ENCODE results near the gene LDB2.

The LDB2 gene

GRCh38 chr4:16521156-16521915 is 377.1 kb downstream of the LDB2 start:
- no peak for DNase-seq

- DNase-seq: no peak
Observed at GRCh38 chr4:16516796-16517439, 381.5 kb downstream of the LDB2 start.

GRCh38 chr4:16513876-16514275 is 384.6 kb downstream of the LDB2 start:
- no peak for DNase-seq

GRCh38 chr4:16508968-16509367 is 389.5 kb downstream of the LDB2 start:
- no peak for DNase-seq

GRCh38 chr4:16505726-16506125 is 392.7 kb downstream of the LDB2 start:
- DNase-seq: no peak

- DNase-seq: no peak
Observed at GRCh38 chr4:16505267-16505666, 393.2 kb downstream of the LDB2 start.

- DNase-seq: no peak
Observed at GRCh38 chr4:16503421-16504100, 394.9 kb downstream of the LDB2 start.

GRCh38 chr4:16498978-16499377 is 399.5 kb downstream of the LDB2 start:
- DNase-seq: no peak

GRCh38 chr4:16496501-16496900 is 401.9 kb downstream of the LDB2 start:
- no peak for DNase-seq

- DNase-seq: no peak
Observed at GRCh38 chr4:16492872-16493271, 405.6 kb downstream of the LDB2 start.

- no peak for DNase-seq
Observed at GRCh38 chr4:16489226-16489625, 409.2 kb downstream of the LDB2 start.

- DNase-seq: no peak
Observed at GRCh38 chr4:16488084-16488483, 410.4 kb downstream of the LDB2 start.

GRCh38 chr4:16484711-16485110 is 413.7 kb downstream of the LDB2 start:
- no peak for DNase-seq

GRCh38 chr4:16483540-16483939 is 414.9 kb downstream of the LDB2 start:
- no peak for DNase-seq

- no peak for DNase-seq
Observed at GRCh38 chr4:16480011-16480410, 418.4 kb downstream of the LDB2 start.

- DNase-seq: no peak
Observed at GRCh38 chr4:16472537-16472936, 425.9 kb downstream of the LDB2 start.

GRCh38 chr4:16467061-16467460 is 431.4 kb downstream of the LDB2 start:
- no peak for DNase-seq

- DNase-seq: no peak
Observed at GRCh38 chr4:16466581-16466980, 431.9 kb downstream of the LDB2 start.

- DNase-seq: no peak
Observed at GRCh38 chr4:16464651-16465050, 433.8 kb downstream of the LDB2 start.

- DNase-seq: no peak
Observed at GRCh38 chr4:16462656-16463055, 435.8 kb downstream of the LDB2 start.

- no peak for DNase-seq
Observed at GRCh38 chr4:16461362-16461761, 437.1 kb downstream of the LDB2 start.

GRCh38 chr4:16457944-16458343 is 440.5 kb downstream of the LDB2 start:
- DNase-seq: no peak

All from activated naive CD4-positive, alpha-beta T cell treated with anti-CD3 and anti-CD28 coated beads, Interleukin-2, amount 50 U/mL, for 16 hours (primary cell).